ENCODE measurements around the gene BLCAP.
"Not testable (repeated sequence)": the region's sequence is repeated elsewhere in the genome, so short reads cannot be mapped to it uniquely, and the experiment has no call there.

The BLCAP gene

GRCh38 chr20:37479925-37480691 lies 47.6 kb downstream of the BLCAP start:
- no peak for DNase-seq

- DNase-seq: no peak
These were observed 48.4 kb downstream of the BLCAP start for GRCh38 chr20:37479266-37479665.

GRCh38 chr20:37477041-37477440 lies 50.6 kb downstream of the BLCAP start:
- DNase-seq: no peak

GRCh38 chr20:37475252-37475651 lies 52.4 kb downstream of the BLCAP start:
- no peak for DNase-seq

- no peak for DNase-seq
These were observed 53.3 kb downstream of the BLCAP start for GRCh38 chr20:37474386-37474785.

GRCh38 chr20:37473249-37474000 lies 54.3 kb downstream of the BLCAP start:
- DNase-seq: no peak

GRCh38 chr20:37472435-37472834 lies 55.2 kb downstream of the BLCAP start:
- not testable (repeated sequence) for DNase-seq

- DNase-seq: no peak
These were observed 55.9 kb downstream of the BLCAP start for GRCh38 chr20:37471741-37472235.

GRCh38 chr20:37470190-37470589 lies 57.5 kb downstream of the BLCAP start:
- DNase-seq: not testable (repeated sequence)

- DNase-seq: no peak
These were observed 58.1 kb downstream of the BLCAP start for GRCh38 chr20:37469531-37469930.

GRCh38 chr20:37468886-37469285 lies 58.8 kb downstream of the BLCAP start:
- no peak for DNase-seq

Data from activated effector memory CD4-positive, alpha-beta T cell treated with anti-CD3 and anti-CD28 coated beads, Interleukin-2, amount 50 U/mL, for 16 hours (primary cell).